Measurements from ENCODE around the gene ERN1. TPM values are rescaled to one million over a fixed set of nuclear protein-coding genes. Genes with fewer than 3 reads are reported as not detected.

Gene ERN1
- total and polyA plus RNA-seq, 2 donors (not counting 3 experiments of a cell fraction or from before 2014, with no cell fraction given), result 9.1 to 21.5 TPM

DNA sequence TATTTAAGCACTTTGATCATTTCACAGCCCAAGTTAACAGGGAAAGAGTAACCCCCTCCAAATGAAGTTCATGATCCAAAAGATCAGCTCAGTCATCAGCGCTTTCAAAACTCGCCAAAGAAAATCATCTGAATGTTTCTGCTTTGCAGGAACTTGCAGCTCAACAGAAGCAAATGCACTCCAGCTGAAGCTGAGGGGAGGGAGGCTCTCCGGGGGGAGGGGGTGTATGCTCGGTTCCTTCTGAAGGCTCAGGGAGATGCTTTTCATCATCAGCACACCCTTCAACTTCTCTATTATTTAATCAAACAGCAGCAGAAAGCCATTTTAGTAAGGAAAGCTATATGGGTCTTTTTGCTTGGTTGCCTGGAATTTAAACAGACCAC lies 24.4 kb upstream of the ERN1 start:
- ChIA-PET CTCF (interaction anchor here (1.3 to 2.2 kb wide), 2 partner anchors 12 to 128 kb away, joined by 3 to 6 read pairs; no protein-coding TSS in a partner anchor), POLR2A (interaction anchor here (0.6 kb wide), 1 partner anchor 134 kb away, joined by 5 read pairs; the partner anchor contains the start of gene ICAM2)
- no peak for DNase-seq (ENCODE audit: low read depth, low spot score)
- no peak for FAIRE-seq
- Histone ChIP-seq H4K20me1 (replicated peaks; ENCODE audit: control insufficient read depth, extremely low read depth, insufficient read depth, low read length) (no peaks in the 10 kb centered on the region), H3K9ac (replicated peaks; ENCODE audit: extremely low read depth, insufficient read depth, low read length) (no peak overlapping the region), H3K4me3 (replicated peaks in 1 of 3; ENCODE audit: insufficient read depth in 1 of 3, low read depth in 1 of 3, low read length in 3 of 3) (no peak overlapping the region), H3K4me1 (ENCODE audit: control insufficient read depth, extremely low read depth, insufficient read depth, low read length) (peaks cover 21% of the 10 kb centered on the region), H3K79me2 (ENCODE audit: control insufficient read depth, insufficient read depth, low read length) (no peaks in the 10 kb centered on the region), H3K9me1 (replicated peaks; ENCODE audit: control insufficient read depth, extremely low read depth, insufficient read depth, low read length) (no peaks in the 10 kb centered on the region), H3K36me3 (ENCODE audit: control insufficient read depth in 2 of 2, extremely low read depth in 1 of 2, insufficient read depth in 2 of 2, low read length in 2 of 2) (peaks cover 2 to 3% of the 10 kb centered on the region in 2 experiments), H3K4me2 (ENCODE audit: insufficient read depth, low read length) (no peak overlapping the region), H3K9me3 (replicated peaks; ENCODE audit: control insufficient read depth, insufficient read depth, low read length) (no peaks in the 10 kb centered on the region), H3K27me3 (ENCODE audit: control insufficient read depth in 2 of 2, insufficient read depth in 2 of 2, low read length in 2 of 2) (no peaks in the 10 kb centered on the region), H2AFZ (ENCODE audit: low read depth, low read length) (no peak overlapping the region), H3K27ac (ENCODE audit: insufficient read depth, low read depth, low read length) (no peak overlapping the region)
- intact Hi-C loops (cut with micrococcal nuclease), result no loop called here
- TF ChIP-seq FOS (IDR thresholded peaks at IDR 0.05; ENCODE audit: borderline replicate concordance, insufficient read depth, low read length) (no peak), POLR2A (IDR thresholded peaks at IDR 0.05; ENCODE audit: low read depth, low read length) (no peak), JUN (IDR thresholded peaks at IDR 0.05; ENCODE audit: borderline replicate concordance, insufficient read depth, insufficient read length, low read depth) (no peak), EZH2 (IDR thresholded peaks at IDR 0.05; ENCODE audit: borderline replicate concordance, low read depth, low read length, severe bottlenecking) (no peak), POLR2AphosphoS5 (IDR thresholded peaks at IDR 0.05; ENCODE audit: insufficient read depth, low read depth, low read length) (no peak), MYC (IDR thresholded peaks at IDR 0.05; ENCODE audit: low read depth, low read length) (no peak), GATA2 (IDR thresholded peaks at IDR 0.05; ENCODE audit: insufficient read depth, insufficient read length, low read depth, low read length) (no peak)
- TF ChIP-seq, protein P1, sequence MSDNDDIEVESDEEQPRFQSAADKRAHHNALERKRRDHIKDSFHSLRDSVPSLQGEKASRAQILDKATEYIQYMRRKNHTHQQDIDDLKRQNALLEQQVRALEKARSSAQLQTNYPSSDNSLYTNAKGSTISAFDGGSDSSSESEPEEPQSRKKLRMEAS (IDR thresholded peaks at IDR 0.05; ENCODE audit: insufficient read depth, insufficient read length), result no peak
- TF ChIP-seq, protein P2, sequence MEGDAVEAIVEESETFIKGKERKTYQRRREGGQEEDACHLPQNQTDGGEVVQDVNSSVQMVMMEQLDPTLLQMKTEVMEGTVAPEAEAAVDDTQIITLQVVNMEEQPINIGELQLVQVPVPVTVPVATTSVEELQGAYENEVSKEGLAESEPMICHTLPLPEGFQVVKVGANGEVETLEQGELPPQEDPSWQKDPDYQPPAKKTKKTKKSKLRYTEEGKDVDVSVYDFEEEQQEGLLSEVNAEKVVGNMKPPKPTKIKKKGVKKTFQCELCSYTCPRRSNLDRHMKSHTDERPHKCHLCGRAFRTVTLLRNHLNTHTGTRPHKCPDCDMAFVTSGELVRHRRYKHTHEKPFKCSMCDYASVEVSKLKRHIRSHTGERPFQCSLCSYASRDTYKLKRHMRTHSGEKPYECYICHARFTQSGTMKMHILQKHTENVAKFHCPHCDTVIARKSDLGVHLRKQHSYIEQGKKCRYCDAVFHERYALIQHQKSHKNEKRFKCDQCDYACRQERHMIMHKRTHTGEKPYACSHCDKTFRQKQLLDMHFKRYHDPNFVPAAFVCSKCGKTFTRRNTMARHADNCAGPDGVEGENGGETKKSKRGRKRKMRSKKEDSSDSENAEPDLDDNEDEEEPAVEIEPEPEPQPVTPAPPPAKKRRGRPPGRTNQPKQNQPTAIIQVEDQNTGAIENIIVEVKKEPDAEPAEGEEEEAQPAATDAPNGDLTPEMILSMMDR (IDR thresholded peaks at IDR 0.05; ENCODE audit: extremely low read depth in 1 of 2, insufficient read depth in 1 of 2, low read depth in 1 of 2, low read length in 2 of 2), result no peak
- no TSS peak for BruUV-seq (replicated peaks)
- dilution Hi-C loops (cut with MboI; ENCODE audit: extremely low pct_ligation_motif_present, low sequenced_read_pairs), result no loop called here
